Esophagus muscularis mucosa (tissue), 3 donors: ENCODE results near the gene MNAT1.

Experiments used
- CTCF ChIP-seq, 3 experiments: fragments of 200-600 bp in 2 of 3; fragments of 450-650 bp in 1 of 3; sonication (generic) in 2 of 3; IDR thresholded peaks; one replicate each; pipeline ENCODE4 v1.5.1; 2017 to 2019; ENCODE audit warnings: antibody characterized with exemption in 3 of 3, mild to moderate bottlenecking in 2 of 3, moderate library complexity in 1 of 3
- POLR2A ChIP-seq: fragments of 450-650 bp; IDR thresholded peaks from one replicate; pipeline ENCODE4 v1.6.1; 2017; ENCODE audit warnings: antibody characterized with exemption, moderate library complexity, mild to moderate bottlenecking, low read depth

GRCh38 chr14:60840313-60840712 lies 105.8 kb downstream of the MNAT1 start:
- TF ChIP-seq CTCF (IDR thresholded peaks at IDR 0.05) (no peak), POLR2A (no peak)
